WTC11 (cell line): Measurements from ENCODE around the gene PRMT5. TPM values are rescaled to one million over a fixed set of nuclear protein-coding genes. Genes with fewer than 3 reads are reported as not detected.

ENCODE experiments used
- ATAC-seq: fragments of 200-7000 bp; cut with Tn5 transposase; 2 replicates; pipeline ENCODE4 v1.10.0; 2021; ENCODE audit warnings: mild to moderate bottlenecking, moderate library complexity
- CTCF ChIA-PET: fragments of 300-600 bp; sonication (Branson Sonifier 250); formaldehyde crosslinking; loops from one replicate; lab custom pipeline; 2021; ENCODE audit warnings: antibody characterized with exemption; lab: Charles Lee
- POLR2A ChIA-PET: fragments of 350-600 bp; sonication (Branson Sonifier 250); formaldehyde crosslinking; loops from one replicate; lab custom pipeline; 2021; ENCODE audit warnings: antibody characterized with exemption; lab: Charles Lee
- DNase-seq: peaks from one replicate; pipeline ENCODE4 v3.0.0; 2021; ENCODE audit warnings: low spot score
- H3K27ac Mint-ChIP-seq: 2 replicates; pipeline ENCODE4 v1.8.0; 2021; ENCODE audit warnings: mixed read lengths
- H3K27me3 Mint-ChIP-seq: 2 replicates; pipeline ENCODE4 v1.8.0; 2021; ENCODE audit warnings: low read depth, mild to moderate bottlenecking, moderate library complexity, mixed read lengths
- H3K36me3 Mint-ChIP-seq: 2 replicates; pipeline ENCODE4 v1.8.0; 2021; ENCODE audit warnings: mixed read lengths
- H3K4me1 Mint-ChIP-seq: 2 replicates; pipeline ENCODE4 v1.8.0; 2022; ENCODE audit warnings: mixed read lengths
- H3K4me3 Mint-ChIP-seq: 2 replicates; pipeline ENCODE4 v1.8.0; 2021; ENCODE audit warnings: mild to moderate bottlenecking, moderate library complexity, mixed read lengths
- H3K9me3 Mint-ChIP-seq: 2 replicates; pipeline ENCODE4 v1.8.0; 2021; ENCODE audit warnings: mixed read lengths
- AFF4 ChIP-seq: sonication (generic); formaldehyde crosslinking; IDR thresholded peaks from 2 replicates; pipeline ENCODE4 v1.8.1; 2023; ENCODE audit warnings: mild to moderate bottlenecking, missing genetic modification reagents, borderline replicate concordance
- ATF1 ChIP-seq: sonication (generic); formaldehyde crosslinking; IDR thresholded peaks from 2 replicates; pipeline ENCODE4 v1.8.1; 2023; ENCODE audit warnings: mild to moderate bottlenecking, moderate library complexity, missing genetic modification reagents
- ATF2 ChIP-seq: sonication (generic); formaldehyde crosslinking; IDR thresholded peaks from 2 replicates; pipeline ENCODE4 v1.8.1; 2022; ENCODE audit warnings: low read depth, missing genetic modification reagents, borderline replicate concordance
- ATF6 ChIP-seq: sonication (generic); formaldehyde crosslinking; IDR thresholded peaks from 2 replicates; pipeline ENCODE4 v1.8.1; 2023; ENCODE audit warnings: mild to moderate bottlenecking, missing genetic modification reagents
- CBFB ChIP-seq: sonication (generic); formaldehyde crosslinking; IDR thresholded peaks from 2 replicates; pipeline ENCODE4 v1.8.1; 2022; ENCODE audit warnings: mild to moderate bottlenecking, low read depth, missing genetic modification reagents
- E2F4 ChIP-seq: sonication (generic); formaldehyde crosslinking; IDR thresholded peaks from 2 replicates; pipeline ENCODE4 v1.8.1; 2022; ENCODE audit warnings: low read depth, mild to moderate bottlenecking, moderate library complexity, missing genetic modification reagents, borderline replicate concordance
- GABPB1 ChIP-seq: sonication (generic); formaldehyde crosslinking; IDR thresholded peaks from 2 replicates; pipeline ENCODE4 v1.8.1; 2023; ENCODE audit warnings: mild to moderate bottlenecking, missing genetic modification reagents
- GTF2I ChIP-seq: fragments of 250-450 bp; sonication (Bioruptor Pico); conservative IDR thresholded peaks from 2 replicates; pipeline ENCODE4 v1.4.0; 2021; ENCODE audit warnings: mild to moderate bottlenecking
- IRF2 ChIP-seq: sonication (generic); formaldehyde crosslinking; IDR thresholded peaks from 2 replicates; pipeline ENCODE4 v1.8.0; 2022; ENCODE audit warnings: low read depth, missing genetic modification reagents, borderline replicate concordance
- JAZF1 ChIP-seq: fragments of 250-450 bp; sonication (Bioruptor Pico); IDR thresholded peaks from 2 replicates; pipeline ENCODE4 v1.9.0; 2021; ENCODE audit warnings: moderate library complexity, mild to moderate bottlenecking, inconsistent platforms
- MAX ChIP-seq: sonication (generic); formaldehyde crosslinking; IDR thresholded peaks from 2 replicates; pipeline ENCODE4 v1.8.0; 2022; ENCODE audit warnings: mild to moderate bottlenecking, missing genetic modification reagents
- MYBL2 ChIP-seq: sonication (generic); formaldehyde crosslinking; IDR thresholded peaks from 2 replicates; pipeline ENCODE4 v1.8.1; 2023; ENCODE audit warnings: mild to moderate bottlenecking, moderate library complexity, missing genetic modification reagents
- NFATC4 ChIP-seq: fragments of 250-450 bp; sonication (Bioruptor Pico); IDR thresholded peaks from 2 replicates; pipeline ENCODE4 v1.9.0; 2021; ENCODE audit warnings: mild to moderate bottlenecking
- NR1H2 ChIP-seq: sonication (generic); formaldehyde crosslinking; IDR thresholded peaks from 2 replicates; pipeline ENCODE4 v1.9.0; 2021; ENCODE audit warnings: mild to moderate bottlenecking, moderate library complexity, missing genetic modification reagents
- PREB ChIP-seq: sonication (generic); formaldehyde crosslinking; IDR thresholded peaks from 2 replicates; pipeline ENCODE4 v1.8.1; 2022; ENCODE audit warnings: mild to moderate bottlenecking, missing genetic modification reagents, moderate library complexity, borderline replicate concordance
- PRRX2 ChIP-seq: fragments of 250-450 bp; sonication (Bioruptor Pico); IDR thresholded peaks from 2 replicates; pipeline ENCODE4 v1.8.0; 2021; ENCODE audit warnings: mild to moderate bottlenecking
- RORB ChIP-seq: fragments of 250-450 bp; sonication (Bioruptor Pico); IDR thresholded peaks from 2 replicates; pipeline ENCODE4 v1.9.0; 2021; ENCODE audit warnings: mild to moderate bottlenecking
- TCF7 ChIP-seq: sonication (generic); formaldehyde crosslinking; IDR thresholded peaks from 2 replicates; pipeline ENCODE4 v1.8.0; 2022; ENCODE audit warnings: mild to moderate bottlenecking, low read depth, missing genetic modification reagents, moderate library complexity
- ZBTB21 ChIP-seq: sonication (generic); formaldehyde crosslinking; IDR thresholded peaks from 2 replicates; pipeline ENCODE4 v1.8.1; 2023; ENCODE audit warnings: mild to moderate bottlenecking, missing genetic modification reagents, borderline replicate concordance
- ZNF121 ChIP-seq: sonication (generic); formaldehyde crosslinking; IDR thresholded peaks from 2 replicates; pipeline ENCODE4 v1.8.0; 2023; ENCODE audit warnings: missing genetic modification reagents
- ZNF138 ChIP-seq: sonication (generic); formaldehyde crosslinking; conservative IDR thresholded peaks from 2 replicates; pipeline ENCODE4 v1.8.1; 2022; ENCODE audit warnings: mild to moderate bottlenecking, moderate library complexity, missing genetic modification reagents
- ZNF219 ChIP-seq: sonication (generic); formaldehyde crosslinking; IDR thresholded peaks from 2 replicates; pipeline ENCODE4 v1.8.0; 2023; ENCODE audit warnings: missing genetic modification reagents, mild to moderate bottlenecking, borderline replicate concordance
- ZNF416 ChIP-seq: fragments of 250-450 bp; sonication (Bioruptor Pico); IDR thresholded peaks from 2 replicates; pipeline ENCODE4 v1.9.0; 2021; ENCODE audit warnings: mild to moderate bottlenecking, inconsistent platforms
- ZNF671 ChIP-seq: fragments of 250-450 bp; sonication (Bioruptor Pico); IDR thresholded peaks from 2 replicates; pipeline ENCODE4 v1.8.0; 2021; ENCODE audit warnings: mild to moderate bottlenecking
- total RNA-seq: library from RNA; stranded (reverse); gene quantifications from 3 replicates; pipeline ENCODE4 v1.2.3, GENCODE V29; 2021

The PRMT5 gene
- total RNA-seq, 1 experiment from 2014 or later: 124 TPM

- DNase-seq (no peak), ATAC-seq (no peak)
- Mint-ChIP-seq H3K27ac (no peak overlapping the region), H3K36me3 (peaks cover 27% of the 10 kb centered on the region), H3K27me3 (no peaks in the 10 kb centered on the region), H3K4me1 (no peaks in the 10 kb centered on the region), H3K9me3 (no peaks in the 10 kb centered on the region), H3K4me3 (no peak overlapping the region)
- CTCF ChIA-PET: interaction anchor here (1.6 to 1.7 kb wide), 3 partner anchors 20 to 75 kb away, joined by 3 to 4 read pairs (median 3); no protein-coding TSS in a partner anchor
- TF ChIP-seq E2F4 (CRISPR knock-in tag) (no peak), GTF2I (CRISPR knock-in tag) (no peak), ATF1 (no peak), RORB (CRISPR knock-in tag) (no peak), ZNF219 (CRISPR knock-in tag) (no peak), PRRX2 (CRISPR knock-in tag) (no peak), ZNF138 (CRISPR knock-in tag) (no peak), ATF6 (CRISPR knock-in tag) (no peak), CBFB (no peak), MYBL2 (CRISPR knock-in tag) (no peak), NR1H2 (CRISPR knock-in tag) (no peak), ZNF671 (CRISPR knock-in tag) (no peak), GABPB1 (CRISPR knock-in tag) (no peak), NFATC4 (no peak), JAZF1 (CRISPR knock-in tag) (no peak), TCF7 (CRISPR knock-in tag) (no peak), ATF2 (CRISPR knock-in tag) (no peak)
- POLR2A ChIA-PET: interaction anchor here (0.7 kb wide), 1 partner anchor 52 kb away, joined by 4 read pairs; no protein-coding TSS in a partner anchor
Observed at GRCh38 chr14:22910916-22911315, 18.3 kb downstream of the PRMT5 start.

- POLR2A ChIA-PET: no interaction called here
- no peak for DNase-seq
- no peaks in the 10 kb centered on the region for H3K27me3 Mint-ChIP-seq
- no peaks in the 10 kb centered on the region for H3K9me3 Mint-ChIP-seq
- H3K4me1 Mint-ChIP-seq: no peaks in the 10 kb centered on the region
- peaks cover 50% of the 10 kb centered on the region for H3K36me3 Mint-ChIP-seq
- peak overlapping the region; percentile 65; the same call in 1 of the 2 replicates for H3K27ac Mint-ChIP-seq
- CTCF ChIA-PET: no interaction called here
- no peak for ATAC-seq
- no peak overlapping the region for H3K4me3 Mint-ChIP-seq
- TF ChIP-seq ATF1 (no peak), ATF2 (CRISPR knock-in tag) (no peak), ZNF121 (CRISPR knock-in tag) (no peak), E2F4 (CRISPR knock-in tag) (no peak), ZNF416 (no peak), ZBTB21 (CRISPR knock-in tag) (no peak), MAX (CRISPR knock-in tag) (no peak), AFF4 (no peak), ZNF671 (CRISPR knock-in tag) (no peak), IRF2 (CRISPR knock-in tag) (no peak), PREB (CRISPR knock-in tag) (no peak)
Observed at GRCh38 chr14:22908601-22909000, 20.6 kb downstream of the PRMT5 start.
